Liver (tissue), 3 donors: ENCODE data around the gene DNASE2B.

Experiments used
- EGR1 ChIP-seq, 2 donors: IDR thresholded peaks; 2 replicates each; pipeline ENCODE4 v1.6.1; 2016 to 2018; ENCODE audit warnings: antibody characterized with exemption in 2 of 2, low read depth in 2 of 2
- FOXA2 ChIP-seq: IDR thresholded peaks from 2 replicates; pipeline ENCODE4 v1.6.1; 2016; ENCODE audit warnings: antibody characterized with exemption
- GABPA ChIP-seq, 2 donors: IDR thresholded peaks in 1 of 2; conservative IDR thresholded peaks in 1 of 2; 2 replicates each; pipeline ENCODE4 v1.6.1; 2016; ENCODE audit warnings: antibody characterized with exemption in 2 of 2, mild to moderate bottlenecking in 1 of 2, moderate library complexity in 1 of 2
- HNF4G ChIP-seq: IDR thresholded peaks from 2 replicates; pipeline ENCODE4 v1.6.1; 2016; ENCODE audit warnings: antibody characterized with exemption
- JUND ChIP-seq, 2 donors: IDR thresholded peaks; 2 replicates each; pipeline ENCODE4 v1.6.1; 2016; ENCODE audit warnings: antibody characterized with exemption in 2 of 2
- NR2F2 ChIP-seq: IDR thresholded peaks from 2 replicates; pipeline ENCODE4 v1.6.1; 2016; ENCODE audit warnings: antibody characterized with exemption
- RAD21 ChIP-seq, 2 donors: IDR thresholded peaks; 2 replicates each; pipeline ENCODE4 v1.6.1; 2016; ENCODE audit warnings: antibody characterized with exemption in 2 of 2, mild to moderate bottlenecking in 2 of 2
- RXRA ChIP-seq, 2 donors: IDR thresholded peaks; 2 replicates each; pipeline ENCODE4 v1.6.1; 2017 to 2018; ENCODE audit warnings: antibody characterized with exemption in 2 of 2, mild to moderate bottlenecking in 1 of 2
- TAF1 ChIP-seq: conservative IDR thresholded peaks from 2 replicates; pipeline ENCODE4 v1.6.1; 2016; ENCODE audit warnings: antibody characterized with exemption, mild to moderate bottlenecking
- YY1 ChIP-seq: IDR thresholded peaks from 2 replicates; pipeline ENCODE4 v1.6.1; 2016; ENCODE audit warnings: antibody characterized with exemption, mild to moderate bottlenecking
- TF ChIP-seq, protein P1 (sequence below): fragments of 150-350 bp; IDR thresholded peaks from 2 replicates; pipeline ENCODE4 v1.5.1; 2017; ENCODE audit warnings: improper control_type of control experiment, low read depth, low read length; ENCODE audit not compliant: missing input control
- TF ChIP-seq, protein P2 (sequence below): IDR thresholded peaks from 2 replicates; pipeline ENCODE4 v1.6.1; 2016; ENCODE audit warnings: antibody characterized with exemption
- TF ChIP-seq, protein P3 (sequence below): IDR thresholded peaks from 2 replicates; pipeline ENCODE4 v1.6.1; 2016; ENCODE audit warnings: antibody characterized with exemption
- TF ChIP-seq, protein P4 (sequence below): IDR thresholded peaks from 2 replicates; pipeline ENCODE4 v1.6.1; 2016; ENCODE audit warnings: antibody characterized with exemption, mild to moderate bottlenecking
- donor health status: healthy.
- donor health status: healthy.

DNA sequence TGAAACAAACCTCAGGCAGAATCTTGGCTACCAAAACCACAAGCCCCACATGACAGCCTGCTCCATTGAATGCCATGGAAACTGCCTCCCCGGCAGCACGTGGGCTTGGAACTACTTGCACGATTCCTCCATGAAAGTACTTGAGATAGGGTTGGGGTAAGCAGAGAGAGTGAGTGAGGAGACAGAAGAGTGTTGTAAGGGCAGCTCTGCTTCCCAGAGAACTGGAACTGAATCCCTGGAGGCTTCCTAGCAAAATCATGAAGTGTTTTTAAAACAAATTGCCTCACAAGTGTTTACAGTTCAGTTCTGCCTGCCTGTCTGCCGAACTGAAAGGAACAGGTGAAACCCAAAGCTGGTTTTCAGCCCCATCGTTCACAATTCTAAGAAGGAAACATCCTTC lies 35.3 kb upstream of the DNASE2B start:
- no peak for TF ChIP-seq JUND (IDR thresholded peaks at IDR 0.05)
- TF ChIP-seq, protein P1, sequence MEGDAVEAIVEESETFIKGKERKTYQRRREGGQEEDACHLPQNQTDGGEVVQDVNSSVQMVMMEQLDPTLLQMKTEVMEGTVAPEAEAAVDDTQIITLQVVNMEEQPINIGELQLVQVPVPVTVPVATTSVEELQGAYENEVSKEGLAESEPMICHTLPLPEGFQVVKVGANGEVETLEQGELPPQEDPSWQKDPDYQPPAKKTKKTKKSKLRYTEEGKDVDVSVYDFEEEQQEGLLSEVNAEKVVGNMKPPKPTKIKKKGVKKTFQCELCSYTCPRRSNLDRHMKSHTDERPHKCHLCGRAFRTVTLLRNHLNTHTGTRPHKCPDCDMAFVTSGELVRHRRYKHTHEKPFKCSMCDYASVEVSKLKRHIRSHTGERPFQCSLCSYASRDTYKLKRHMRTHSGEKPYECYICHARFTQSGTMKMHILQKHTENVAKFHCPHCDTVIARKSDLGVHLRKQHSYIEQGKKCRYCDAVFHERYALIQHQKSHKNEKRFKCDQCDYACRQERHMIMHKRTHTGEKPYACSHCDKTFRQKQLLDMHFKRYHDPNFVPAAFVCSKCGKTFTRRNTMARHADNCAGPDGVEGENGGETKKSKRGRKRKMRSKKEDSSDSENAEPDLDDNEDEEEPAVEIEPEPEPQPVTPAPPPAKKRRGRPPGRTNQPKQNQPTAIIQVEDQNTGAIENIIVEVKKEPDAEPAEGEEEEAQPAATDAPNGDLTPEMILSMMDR, result no peak
- no peak for TF ChIP-seq TAF1
- TF ChIP-seq GABPA (IDR thresholded peaks at IDR 0.05 in 1 of 2, conservative IDR thresholded peaks at IDR 0.05 in 1 of 2), result no peak
- TF ChIP-seq YY1, result no peak
- TF ChIP-seq, protein P2, sequence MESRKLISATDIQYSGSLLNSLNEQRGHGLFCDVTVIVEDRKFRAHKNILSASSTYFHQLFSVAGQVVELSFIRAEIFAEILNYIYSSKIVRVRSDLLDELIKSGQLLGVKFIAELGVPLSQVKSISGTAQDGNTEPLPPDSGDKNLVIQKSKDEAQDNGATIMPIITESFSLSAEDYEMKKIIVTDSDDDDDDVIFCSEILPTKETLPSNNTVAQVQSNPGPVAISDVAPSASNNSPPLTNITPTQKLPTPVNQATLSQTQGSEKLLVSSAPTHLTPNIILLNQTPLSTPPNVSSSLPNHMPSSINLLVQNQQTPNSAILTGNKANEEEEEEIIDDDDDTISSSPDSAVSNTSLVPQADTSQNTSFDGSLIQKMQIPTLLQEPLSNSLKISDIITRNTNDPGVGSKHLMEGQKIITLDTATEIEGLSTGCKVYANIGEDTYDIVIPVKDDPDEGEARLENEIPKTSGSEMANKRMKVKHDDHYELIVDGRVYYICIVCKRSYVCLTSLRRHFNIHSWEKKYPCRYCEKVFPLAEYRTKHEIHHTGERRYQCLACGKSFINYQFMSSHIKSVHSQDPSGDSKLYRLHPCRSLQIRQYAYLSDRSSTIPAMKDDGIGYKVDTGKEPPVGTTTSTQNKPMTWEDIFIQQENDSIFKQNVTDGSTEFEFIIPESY, result no peak
- no peak for TF ChIP-seq EGR1 (IDR thresholded peaks at IDR 0.05; ENCODE audit: low read depth in 2 of 2)
- TF ChIP-seq, protein P3, sequence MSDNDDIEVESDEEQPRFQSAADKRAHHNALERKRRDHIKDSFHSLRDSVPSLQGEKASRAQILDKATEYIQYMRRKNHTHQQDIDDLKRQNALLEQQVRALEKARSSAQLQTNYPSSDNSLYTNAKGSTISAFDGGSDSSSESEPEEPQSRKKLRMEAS, result no peak
- no peak for TF ChIP-seq RXRA (IDR thresholded peaks at IDR 0.05)
- TF ChIP-seq HNF4G, result no peak
- no peak for TF ChIP-seq FOXA2
- no peak for TF ChIP-seq RAD21 (IDR thresholded peaks at IDR 0.05)
- TF ChIP-seq NR2F2, result no peak
- TF ChIP-seq, protein P4, sequence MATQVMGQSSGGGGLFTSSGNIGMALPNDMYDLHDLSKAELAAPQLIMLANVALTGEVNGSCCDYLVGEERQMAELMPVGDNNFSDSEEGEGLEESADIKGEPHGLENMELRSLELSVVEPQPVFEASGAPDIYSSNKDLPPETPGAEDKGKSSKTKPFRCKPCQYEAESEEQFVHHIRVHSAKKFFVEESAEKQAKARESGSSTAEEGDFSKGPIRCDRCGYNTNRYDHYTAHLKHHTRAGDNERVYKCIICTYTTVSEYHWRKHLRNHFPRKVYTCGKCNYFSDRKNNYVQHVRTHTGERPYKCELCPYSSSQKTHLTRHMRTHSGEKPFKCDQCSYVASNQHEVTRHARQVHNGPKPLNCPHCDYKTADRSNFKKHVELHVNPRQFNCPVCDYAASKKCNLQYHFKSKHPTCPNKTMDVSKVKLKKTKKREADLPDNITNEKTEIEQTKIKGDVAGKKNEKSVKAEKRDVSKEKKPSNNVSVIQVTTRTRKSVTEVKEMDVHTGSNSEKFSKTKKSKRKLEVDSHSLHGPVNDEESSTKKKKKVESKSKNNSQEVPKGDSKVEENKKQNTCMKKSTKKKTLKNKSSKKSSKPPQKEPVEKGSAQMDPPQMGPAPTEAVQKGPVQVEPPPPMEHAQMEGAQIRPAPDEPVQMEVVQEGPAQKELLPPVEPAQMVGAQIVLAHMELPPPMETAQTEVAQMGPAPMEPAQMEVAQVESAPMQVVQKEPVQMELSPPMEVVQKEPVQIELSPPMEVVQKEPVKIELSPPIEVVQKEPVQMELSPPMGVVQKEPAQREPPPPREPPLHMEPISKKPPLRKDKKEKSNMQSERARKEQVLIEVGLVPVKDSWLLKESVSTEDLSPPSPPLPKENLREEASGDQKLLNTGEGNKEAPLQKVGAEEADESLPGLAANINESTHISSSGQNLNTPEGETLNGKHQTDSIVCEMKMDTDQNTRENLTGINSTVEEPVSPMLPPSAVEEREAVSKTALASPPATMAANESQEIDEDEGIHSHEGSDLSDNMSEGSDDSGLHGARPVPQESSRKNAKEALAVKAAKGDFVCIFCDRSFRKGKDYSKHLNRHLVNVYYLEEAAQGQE, result no peak
